SU-DHL-6 (cell line): ENCODE results near the gene ATP5MG.

ENCODE experiments used
- H2AFZ ChIP-seq: fragments of 200-600 bp; sonication (generic); 2 replicates; pipeline ENCODE4 v1.6.1; 2014; ENCODE audit warnings: low read depth, mild to moderate bottlenecking, moderate library complexity, mixed read lengths, antibody characterized with exemption, low read length; ENCODE audit not compliant: severe bottlenecking
- H3F3A ChIP-seq: fragments of 200-600 bp; shearing (Covaris generic); 2 replicates; pipeline ENCODE4 v1.6.0; 2016; ENCODE audit warnings: antibody characterized with exemption, mild to moderate bottlenecking; ENCODE audit not compliant: insufficient read depth
- H3K27ac ChIP-seq: fragments of 200-600 bp; sonication (generic); 2 replicates; pipeline ENCODE4 v1.5.1; 2016; ENCODE audit warnings: low read depth, mild to moderate bottlenecking, low read length, moderate library complexity, mixed read lengths
- H3K27me3 ChIP-seq: fragments of 200-600 bp; sonication (generic), shearing (Covaris generic); 2 replicates; pipeline ENCODE4 v1.6.0; 2014; ENCODE audit warnings: mild to moderate bottlenecking, low read length
- H3K36me3 ChIP-seq: fragments of 200-600 bp; sonication (generic); 2 replicates; pipeline ENCODE4 v1.6.1; 2014; ENCODE audit warnings: mild to moderate bottlenecking, low read length, mixed read lengths
- H3K4me2 ChIP-seq: fragments of 300-600, 200-600 bp; shearing (Covaris generic), sonication (generic); 2 replicates; pipeline ENCODE4 v1.6.0; 2014; ENCODE audit warnings: low read length, low read depth, mild to moderate bottlenecking; ENCODE audit not compliant: poor library complexity, severe bottlenecking
- H3K4me3 ChIP-seq: fragments of 200-600 bp; sonication (generic); 2 replicates; pipeline ENCODE4 v1.5.1; 2014; ENCODE audit warnings: antibody characterized with exemption, low read length, mild to moderate bottlenecking, mixed read lengths; ENCODE audit not compliant: insufficient read depth, poor library complexity, severe bottlenecking
- H3K79me2 ChIP-seq: fragments of 200-600 bp; sonication (generic); 2 replicates; pipeline ENCODE4 v1.6.1; 2014; ENCODE audit warnings: mild to moderate bottlenecking, low read length, moderate library complexity; ENCODE audit not compliant: insufficient read depth
- H3K9ac ChIP-seq: fragments of 200-600 bp; sonication (generic); 2 replicates; pipeline ENCODE4 v1.7.0; 2014; ENCODE audit warnings: mild to moderate bottlenecking, low read length
- H3K9me2 ChIP-seq: fragments of 200-600 bp; sonication (generic); replicated peaks from 2 replicates; pipeline ENCODE4 v1.6.1; 2014; ENCODE audit warnings: low read length; ENCODE audit not compliant: insufficient read depth
- H3K9me3 ChIP-seq: fragments of 200-600 bp; sonication (generic); 2 replicates; pipeline ENCODE4 v1.6.1; 2014; ENCODE audit warnings: low read length, mixed read lengths; ENCODE audit not compliant: insufficient read depth
- H4K20me1 ChIP-seq: fragments of 200-600 bp; sonication (generic); 2 replicates; pipeline ENCODE4 v1.6.1; 2014; ENCODE audit warnings: low read depth, mild to moderate bottlenecking, antibody characterized with exemption, low read length, moderate library complexity, mixed read lengths
- CTCF ChIP-seq: fragments of 200-600 bp; sonication (generic); IDR thresholded peaks from one replicate; pipeline ENCODE4 v1.5.1; 2017; ENCODE audit warnings: antibody characterized with exemption, mild to moderate bottlenecking, low read length, moderate library complexity; ENCODE audit not compliant: insufficient read depth, poor library complexity, severe bottlenecking
- EZH2phosphoT487 ChIP-seq: fragments of 200-600 bp; sonication (generic), shearing (Covaris generic); conservative IDR thresholded peaks from 2 replicates; pipeline ENCODE4 v1.6.1; 2018; ENCODE audit warnings: mild to moderate bottlenecking, antibody characterized with exemption, low read length, moderate library complexity, mixed read lengths

Gene ATP5MG

GRCh38 chr11:118443590-118444218, 42.3 kb downstream of the ATP5MG start:
- H4K20me1 ChIP-seq: peaks cover 35% of the 10 kb centered on the region
- H3K79me2 ChIP-seq: peaks cover 99% of the 10 kb centered on the region
- H3K27ac ChIP-seq: no peak overlapping the region
- no peaks in the 10 kb centered on the region for H3K9me2 ChIP-seq
- H3K9ac ChIP-seq: no peak overlapping the region
- H2AFZ ChIP-seq: no peak overlapping the region
- H3K9me3 ChIP-seq: no peaks in the 10 kb centered on the region
- H3K4me3 ChIP-seq: no peak overlapping the region
- no peak overlapping the region for H3K4me2 ChIP-seq
- H3K36me3 ChIP-seq: peaks cover 21% of the 10 kb centered on the region
- no peaks in the 10 kb centered on the region for H3K27me3 ChIP-seq
- no peaks in the 10 kb centered on the region for H3F3A ChIP-seq
- TF ChIP-seq CTCF (no peak), EZH2phosphoT487 (no peak)

DNA sequence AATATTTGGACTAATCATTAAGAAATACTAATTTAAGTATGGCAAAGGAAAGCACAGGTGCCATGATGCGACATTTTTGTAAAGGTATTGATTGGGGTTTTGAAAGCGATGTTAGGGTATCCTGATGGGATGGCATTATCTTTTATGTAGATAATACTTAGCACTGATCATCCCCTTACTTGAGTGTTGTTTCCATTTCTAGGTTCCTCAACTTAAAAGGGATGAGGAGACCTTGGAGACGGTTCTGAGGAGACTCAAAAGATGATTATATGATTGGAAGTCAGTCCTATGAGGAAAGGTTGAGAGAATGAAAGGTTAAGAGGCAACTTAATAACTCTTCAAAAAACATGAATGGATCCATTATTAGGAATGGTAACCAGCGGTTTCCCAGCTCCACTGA, 46.0 kb downstream of the ATP5MG start:
- no peak overlapping the region for H3K9ac ChIP-seq
- no peak overlapping the region for H3K4me2 ChIP-seq
- H3K9me3 ChIP-seq: no peaks in the 10 kb centered on the region
- TF ChIP-seq EZH2phosphoT487: no peak
- TF ChIP-seq CTCF: no peak
- H3K27ac ChIP-seq: no peak overlapping the region
- H3K4me3 ChIP-seq: no peak overlapping the region
- no peaks in the 10 kb centered on the region for H3F3A ChIP-seq
- H4K20me1 ChIP-seq: peaks cover 15% of the 10 kb centered on the region; the same call in 1 of the 2 replicates
- H3K79me2 ChIP-seq: peaks cover 92% of the 10 kb centered on the region
- peaks cover 5% of the 10 kb centered on the region; the same call in 1 of the 2 replicates for H3K36me3 ChIP-seq
- H2AFZ ChIP-seq: no peak overlapping the region
- H3K27me3 ChIP-seq: no peaks in the 10 kb centered on the region
- no peaks in the 10 kb centered on the region for H3K9me2 ChIP-seq

DNA sequence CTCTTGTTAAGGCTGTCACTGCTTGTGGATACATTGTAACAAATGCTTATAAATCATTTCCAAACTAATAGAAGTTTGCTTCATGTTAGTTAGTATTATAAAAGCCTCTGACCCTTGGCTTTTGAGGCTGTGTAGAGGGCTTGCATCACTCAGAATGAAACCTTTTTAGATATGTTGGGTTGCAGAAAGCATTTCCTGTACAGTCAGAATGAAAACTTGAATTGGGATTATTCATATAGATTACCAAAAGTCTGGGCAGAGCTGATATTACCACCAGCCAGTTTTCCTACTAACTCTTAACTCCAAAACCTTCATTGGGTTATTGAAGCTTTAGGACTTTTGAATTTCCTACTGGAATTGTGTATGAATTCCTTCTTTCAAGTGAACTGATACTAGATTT, 46.9 kb downstream of the ATP5MG start:
- H3K27me3 ChIP-seq: no peaks in the 10 kb centered on the region
- H3K36me3 ChIP-seq: peaks cover 5% of the 10 kb centered on the region; the same call in 1 of the 2 replicates
- H3K9me3 ChIP-seq: no peaks in the 10 kb centered on the region
- H3K9ac ChIP-seq: no peak overlapping the region
- TF ChIP-seq CTCF: no peak
- TF ChIP-seq EZH2phosphoT487: no peak
- H3F3A ChIP-seq: no peaks in the 10 kb centered on the region
- H3K79me2 ChIP-seq: peaks cover 89% of the 10 kb centered on the region
- H3K27ac ChIP-seq: no peak overlapping the region
- no peak overlapping the region for H3K4me3 ChIP-seq
- no peak overlapping the region for H2AFZ ChIP-seq
- H4K20me1 ChIP-seq: peaks cover 15% of the 10 kb centered on the region; the same call in 1 of the 2 replicates
- no peak overlapping the region for H3K4me2 ChIP-seq
- no peaks in the 10 kb centered on the region for H3K9me2 ChIP-seq
